Activated B cell treated with CpG ODN at 0.5 μM for 24 hours (primary cell): Measurements from ENCODE around the gene GBA2. TPM values are rescaled to one million over a fixed set of nuclear protein-coding genes. Genes with fewer than 3 reads are reported as not detected.

Source experiments
- ATAC-seq: fragments of 200-7000 bp; cut with Tn5 transposase; one replicate; pipeline ENCODE4 v1.10.0; 2021; ENCODE audit warnings: low read depth, mild to moderate bottlenecking, moderate library complexity
- CTCF ChIA-PET: fragments of 350-600 bp; sonication (Branson Sonifier 250); formaldehyde crosslinking; loops from one replicate; lab custom pipeline; 2021; ENCODE audit warnings: antibody characterized with exemption; lab: Charles Lee
- POLR2A ChIA-PET: fragments of 350-600 bp; sonication (Branson Sonifier 250); formaldehyde crosslinking; loops from one replicate; lab custom pipeline; 2021; ENCODE audit warnings: antibody characterized with exemption; lab: Charles Lee
- DNase-seq: peaks from one replicate; pipeline ENCODE4 v3.0.0; 2022
- H3K27ac Mint-ChIP-seq: one replicate; pipeline ENCODE4 v1.8.0; 2020; ENCODE audit warnings: mixed read lengths
- H3K27me3 Mint-ChIP-seq: one replicate; pipeline ENCODE4 v1.8.0; 2021; ENCODE audit warnings: mixed read lengths
- H3K36me3 Mint-ChIP-seq: one replicate; pipeline ENCODE4 v1.8.0; 2021; ENCODE audit warnings: low read depth, mixed read lengths
- H3K4me1 Mint-ChIP-seq: one replicate; pipeline ENCODE4 v1.8.0; 2021; ENCODE audit warnings: mixed read lengths
- H3K4me3 Mint-ChIP-seq: one replicate; pipeline ENCODE4 v1.8.0; 2020; ENCODE audit warnings: mild to moderate bottlenecking, mixed read lengths
- H3K9me3 Mint-ChIP-seq: one replicate; pipeline ENCODE4 v1.8.0; 2020; ENCODE audit warnings: mixed read lengths
- CTCF ChIP-seq: fragments of 200-600 bp; IDR thresholded peaks from one replicate; pipeline ENCODE4 v1.8.0; 2022; ENCODE audit warnings: antibody characterized with exemption, mild to moderate bottlenecking
- intact Hi-C: fragments of 100-400 bp; cut with micrococcal nuclease; formaldehyde crosslinking; loops from one replicate; pipeline ENCODE4 v1.15.1; 2024
- total RNA-seq: library from RNA; stranded (reverse); gene quantifications from 2 replicates; pipeline ENCODE4 v1.2.3, GENCODE V29; 2022

GBA2 gene
- total RNA-seq, 1 donor from 2014 or later = 104 TPM

GRCh38 chr9:35711501-35712428 is 37.3 kb downstream of the GBA2 start:
- no peak for ATAC-seq

GRCh38 chr9:35710818-35711500 is 38.1 kb downstream of the GBA2 start:
- intact Hi-C loops = no loop called here
- CTCF ChIA-PET = interaction anchor here (1.3 kb wide), 1 partner anchor 14 kb away, joined by 4 read pairs; no protein-coding TSS in a partner anchor
- no peak for ATAC-seq
- no peak for DNase-seq
- H3K36me3 Mint-ChIP-seq = peaks cover 58% of the 10 kb centered on the region
- H3K27ac Mint-ChIP-seq = no peak overlapping the region
- H3K4me3 Mint-ChIP-seq = no peak overlapping the region
- POLR2A ChIA-PET = interaction anchor here (1.1 kb wide), 2 partner anchors 9 to 106 kb away, joined by 3 to 5 read pairs; partner anchors contain the start of gene TESK1
- no peaks in the 10 kb centered on the region for H3K9me3 Mint-ChIP-seq
- no peak for TF ChIP-seq CTCF
- H3K4me1 Mint-ChIP-seq = no peaks in the 10 kb centered on the region
- no peaks in the 10 kb centered on the region for H3K27me3 Mint-ChIP-seq

More at GRCh38 chr9:35711501-35712428, 37.3 kb downstream of the GBA2 start:
- ChIA-PET CTCF (interaction anchor here (1.3 kb wide), 1 partner anchor 15 kb away, joined by 4 read pairs; no protein-coding TSS in a partner anchor), POLR2A (interaction anchor here (0.6 to 1.3 kb wide), 2 partner anchors 32 to 64 kb away, joined by 3 to 4 read pairs; no protein-coding TSS in a partner anchor)
- no peak for DNase-seq
- Mint-ChIP-seq H3K9me3 (no peaks in the 10 kb centered on the region), H3K36me3 (peaks cover 65% of the 10 kb centered on the region), H3K27me3 (no peaks in the 10 kb centered on the region), H3K4me1 (no peaks in the 10 kb centered on the region), H3K27ac (no peak overlapping the region), H3K4me3 (no peak overlapping the region)
- no peak for TF ChIP-seq CTCF
- intact Hi-C loops = no loop called here

- no peak for TF ChIP-seq CTCF
- CTCF ChIA-PET = interaction anchor here (5.5 kb wide), 1 partner anchor 12 kb away, joined by 37 read pairs; no protein-coding TSS in a partner anchor
- peaks cover 30% of the 10 kb centered on the region for H3K36me3 Mint-ChIP-seq
Measured at GRCh38 chr9:35708146-35708545, 40.9 kb downstream of the GBA2 start.

GRCh38 chr9:35706951-35707350 is 42.1 kb downstream of the GBA2 start:
- Mint-ChIP-seq H3K4me3 (no peak overlapping the region), H3K27ac (no peak overlapping the region), H3K36me3 (peaks cover 18% of the 10 kb centered on the region), H3K4me1 (no peaks in the 10 kb centered on the region), H3K9me3 (no peaks in the 10 kb centered on the region), H3K27me3 (no peaks in the 10 kb centered on the region)
- ChIA-PET CTCF (interaction anchor here (1.2 to 5.5 kb wide), 2 partner anchors 11 to 46 kb away, joined by 3 to 37 read pairs; no protein-coding TSS in a partner anchor), POLR2A (no interaction called here)
- intact Hi-C loops = no loop called here
- no peak for TF ChIP-seq CTCF
- DNase-seq (no peak), ATAC-seq (no peak)

More at GRCh38 chr9:35708146-35708545, 40.9 kb downstream of the GBA2 start:
- H3K4me1 Mint-ChIP-seq = no peaks in the 10 kb centered on the region
- no peak overlapping the region for H3K4me3 Mint-ChIP-seq
- no peaks in the 10 kb centered on the region for H3K27me3 Mint-ChIP-seq
- H3K27ac Mint-ChIP-seq = no peak overlapping the region
- no peaks in the 10 kb centered on the region for H3K9me3 Mint-ChIP-seq
- DNase-seq = no peak
- POLR2A ChIA-PET = no interaction called here
- no peak for ATAC-seq
- intact Hi-C loops = no loop called here
